ENCODE data around the gene NEIL3. TPM values are rescaled to one million over a fixed set of nuclear protein-coding genes. Genes with fewer than 3 reads are reported as not detected.

NEIL3 gene
- total RNA-seq, 1 donor from 2014 or later: not detected

DNA sequence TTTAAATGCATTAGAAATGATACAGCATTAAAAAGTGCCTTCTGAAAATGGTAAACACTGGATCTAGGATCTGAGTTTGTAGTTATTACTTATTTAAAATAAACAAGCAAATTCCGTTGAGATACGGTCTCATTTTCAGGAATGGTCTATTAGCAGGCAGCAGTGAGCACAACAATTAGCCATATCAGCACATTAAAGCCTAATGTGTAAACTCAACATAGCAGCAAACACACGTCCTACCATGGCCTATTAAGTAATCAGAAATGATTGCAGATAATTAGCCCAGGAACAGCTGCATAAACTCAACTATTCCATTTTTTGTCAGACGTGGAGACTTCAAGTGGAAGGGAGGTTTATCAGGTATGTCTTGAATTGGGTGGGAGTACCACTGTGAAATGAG lies 61.8 kb downstream of the NEIL3 start:
- no peak for DNase-seq (ENCODE audit: low spot score)

DNA sequence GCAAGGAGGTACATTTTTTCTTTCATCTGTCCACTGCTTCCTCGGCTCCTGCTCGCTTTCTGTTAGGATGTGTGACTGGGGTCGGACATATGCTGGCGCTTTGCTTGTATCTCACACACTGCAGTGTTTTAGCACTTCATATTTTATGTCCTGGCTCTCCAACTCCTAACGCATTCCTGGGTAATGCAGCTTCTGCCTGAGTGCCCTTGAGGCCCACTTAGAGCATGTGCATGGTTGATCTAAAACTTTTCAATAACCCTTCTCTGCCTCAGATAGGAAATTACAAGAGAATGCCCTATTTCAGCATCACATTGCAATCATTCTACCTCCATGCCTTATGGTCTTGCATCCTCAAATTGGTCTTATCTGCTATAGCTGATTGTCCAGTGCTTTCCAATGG lies 65.3 kb downstream of the NEIL3 start:
- no peak for DNase-seq (ENCODE audit: low spot score)

DNA sequence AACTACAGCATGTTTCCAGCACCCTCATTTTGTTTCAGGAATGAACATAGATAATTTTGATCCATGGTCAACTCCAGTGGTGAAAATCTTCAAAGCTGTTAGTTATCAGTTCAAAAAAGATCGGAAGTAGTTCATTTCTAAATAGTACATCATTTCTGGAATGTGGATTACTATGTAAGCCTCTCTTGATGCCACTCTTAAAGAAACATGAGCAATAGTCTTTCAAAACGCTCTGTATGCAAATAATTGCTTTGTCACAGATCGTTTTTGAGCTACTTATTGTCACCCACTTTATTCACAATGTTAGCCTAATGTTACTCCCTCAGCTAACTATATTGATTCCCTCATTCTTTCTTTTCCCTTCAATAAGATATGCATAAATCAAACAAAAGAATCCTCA lies 65.7 kb downstream of the NEIL3 start:
- no peak for DNase-seq (ENCODE audit: low spot score)

DNA sequence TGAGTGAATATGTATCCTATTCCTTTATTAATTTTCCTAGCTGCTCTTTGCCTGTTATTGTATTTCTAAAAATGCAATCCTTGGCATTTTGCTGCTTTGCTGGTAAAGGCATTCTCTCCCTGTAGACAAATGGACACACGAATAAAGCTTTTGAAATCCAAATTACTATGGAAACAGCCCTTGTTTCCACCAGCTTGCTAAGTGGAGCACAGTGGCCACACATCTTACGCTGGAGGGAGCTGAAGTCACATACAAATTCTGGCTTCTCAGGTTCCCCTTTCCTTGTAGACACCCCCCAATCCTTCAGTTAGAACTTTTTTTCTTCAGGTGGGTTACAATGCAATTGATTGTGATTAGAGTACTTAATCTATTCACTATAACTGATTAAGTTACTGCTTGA lies 66.3 kb downstream of the NEIL3 start:
- DNase-seq (ENCODE audit: low spot score): no peak

DNA sequence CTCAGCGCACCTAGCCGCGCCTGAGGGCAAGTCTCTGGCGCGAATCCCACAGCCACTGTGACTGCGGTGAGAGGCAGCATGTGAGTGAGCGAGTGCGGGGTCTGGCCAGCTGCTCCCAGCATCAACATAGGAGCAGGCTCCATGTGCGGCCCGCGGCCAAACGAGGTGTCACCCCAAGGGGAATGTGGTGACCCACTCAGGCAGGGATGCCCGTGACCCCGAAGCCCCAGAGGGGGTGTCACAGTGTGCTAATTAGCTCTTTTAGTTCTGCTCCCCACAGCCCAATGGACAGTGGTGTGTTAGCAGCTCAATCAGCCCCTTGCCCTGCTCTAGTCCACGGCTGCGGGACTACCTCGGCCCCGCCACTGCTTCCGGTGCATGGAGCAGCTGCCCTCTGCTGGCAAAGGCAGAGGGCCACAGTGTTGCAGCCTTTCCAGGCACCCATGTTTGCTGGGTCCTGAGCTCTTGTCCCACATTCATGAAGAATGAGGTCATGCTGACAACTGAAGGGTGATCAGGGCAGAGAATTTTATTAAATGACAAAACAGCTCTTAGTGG lies 71.1 kb downstream of the NEIL3 start:
- no peak for DNase-seq (ENCODE audit: low spot score)

DNA sequence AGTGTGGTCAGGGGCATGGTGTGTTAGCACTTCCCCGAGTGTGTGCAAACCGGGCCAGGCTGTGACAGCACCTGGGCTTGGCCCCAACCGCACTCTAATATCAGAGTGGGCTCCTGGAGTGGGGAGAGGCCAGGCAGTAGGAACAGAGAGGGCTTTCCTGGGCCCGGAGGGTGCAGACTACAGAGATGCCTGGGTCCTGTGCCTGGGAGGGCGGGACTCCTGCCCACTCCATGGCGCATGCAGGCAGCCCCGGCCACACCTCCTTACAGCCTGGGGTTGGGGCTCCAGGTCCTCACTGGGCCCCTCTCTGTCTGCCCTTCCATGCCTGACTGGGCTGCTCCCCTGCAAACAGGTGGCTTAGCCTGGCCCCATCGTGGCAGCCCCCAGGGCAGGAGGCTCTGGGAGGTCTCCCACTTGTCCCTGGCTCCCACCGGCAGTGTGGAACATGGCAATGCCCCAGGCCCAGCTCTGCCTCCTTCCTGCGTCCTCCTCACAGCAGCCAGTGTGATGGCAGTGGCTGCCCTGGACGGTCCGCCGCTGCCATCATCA lies 72.2 kb downstream of the NEIL3 start:
- no peak for DNase-seq (ENCODE audit: low spot score)

DNA sequence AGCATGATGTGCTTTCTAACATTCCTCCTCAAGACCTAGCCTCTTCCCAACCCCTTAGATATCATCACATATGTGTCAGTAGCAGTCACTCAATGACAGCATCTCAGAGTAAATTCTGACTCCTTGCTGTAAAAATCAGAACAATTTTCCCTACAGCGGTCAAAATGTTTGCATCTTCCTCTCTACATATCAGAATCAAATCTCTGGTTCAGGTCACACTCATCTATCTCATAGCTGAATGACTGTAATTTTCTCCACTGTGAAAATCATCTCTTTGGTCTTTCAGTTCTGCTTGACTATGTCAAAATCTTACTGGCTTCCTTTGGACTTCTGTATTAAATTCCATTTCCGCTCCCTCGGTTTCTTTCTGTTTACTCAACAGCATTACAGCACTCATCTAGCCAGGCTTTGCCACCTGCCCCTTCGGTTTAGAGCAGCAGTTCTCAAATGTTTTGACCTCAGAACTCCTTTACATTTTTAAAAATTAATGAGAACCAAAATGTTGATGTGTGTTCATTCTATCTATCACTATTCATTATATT lies 75.3 kb downstream of the NEIL3 start:
- no peak for DNase-seq (ENCODE audit: low spot score)

DNA sequence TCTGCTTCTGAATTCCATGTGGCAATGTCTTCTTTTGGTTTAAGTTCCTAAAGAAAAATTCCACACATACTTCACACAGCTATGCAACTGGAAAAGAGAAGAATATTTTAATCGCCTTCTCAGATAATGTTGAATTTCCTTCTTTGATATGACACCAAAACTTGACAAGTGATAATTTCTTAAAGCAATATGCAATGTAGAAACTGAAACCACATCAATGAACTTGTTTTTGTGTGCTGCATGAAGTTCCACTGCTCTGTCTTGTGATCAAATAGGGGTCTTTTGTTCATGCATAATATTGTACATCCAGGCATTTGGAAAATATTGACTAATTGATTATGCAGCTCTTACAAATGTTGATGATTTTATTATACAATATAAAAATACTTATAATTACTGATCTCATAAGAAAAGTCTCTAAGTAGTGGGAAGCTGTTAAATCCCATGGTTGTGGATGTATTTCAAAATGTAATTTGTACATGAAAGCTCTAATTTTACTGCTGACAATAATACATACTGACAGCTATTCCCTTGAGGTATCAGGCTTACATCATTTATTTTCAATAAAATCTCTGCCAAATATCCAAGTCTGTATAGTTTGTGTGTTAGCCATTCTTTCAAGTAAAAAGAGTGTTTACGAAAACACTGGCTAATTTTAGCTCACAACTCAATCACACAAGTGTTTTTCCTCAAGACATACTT lies 76.1 kb downstream of the NEIL3 start:
- no peak for DNase-seq (ENCODE audit: low spot score)

DNA sequence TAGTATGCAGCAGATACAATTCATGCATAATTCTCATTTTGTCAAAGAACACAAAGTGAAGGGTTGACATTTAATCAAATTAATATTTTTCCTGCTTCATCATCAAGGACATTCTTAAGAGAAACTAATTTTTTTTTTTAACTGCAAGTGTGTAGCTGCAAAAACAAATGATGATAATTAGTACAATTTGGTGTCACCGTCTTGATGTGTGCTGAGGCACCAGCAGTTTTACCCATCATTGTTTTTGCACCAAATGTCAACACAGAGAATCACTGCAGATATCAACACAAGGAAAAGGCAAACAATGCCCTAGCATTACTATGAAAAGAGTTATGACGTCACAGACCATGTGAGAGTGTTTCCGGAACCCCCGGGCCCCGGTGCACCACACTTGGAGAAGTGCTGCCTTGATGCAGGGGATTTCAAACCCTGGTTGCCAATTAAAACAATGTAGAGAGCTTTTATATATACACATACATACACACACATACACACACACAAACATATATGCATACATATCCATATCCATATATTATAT lies 76.7 kb downstream of the NEIL3 start:
- DNase-seq (ENCODE audit: low spot score): no peak

DNA sequence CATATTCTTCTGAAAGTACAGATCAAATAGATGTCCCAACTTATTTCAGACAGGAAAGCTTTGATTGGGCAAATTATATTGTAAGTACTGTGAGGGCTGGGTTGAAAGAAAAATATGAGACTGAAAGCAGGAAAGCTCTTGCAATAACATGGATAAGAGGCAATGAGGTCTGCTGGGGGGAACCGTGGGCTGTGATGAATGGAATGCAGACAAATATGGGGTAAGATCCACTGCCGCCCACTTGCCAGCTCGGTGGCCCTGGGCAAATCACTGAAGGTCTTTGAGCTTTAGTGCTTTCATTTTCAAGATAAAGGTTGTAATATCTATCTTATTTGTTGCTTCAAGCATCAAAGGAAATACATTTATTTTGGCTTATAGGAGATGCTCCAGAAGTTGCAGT lies 81.6 kb downstream of the NEIL3 start:
- DNase-seq (ENCODE audit: low spot score): no peak

DNA sequence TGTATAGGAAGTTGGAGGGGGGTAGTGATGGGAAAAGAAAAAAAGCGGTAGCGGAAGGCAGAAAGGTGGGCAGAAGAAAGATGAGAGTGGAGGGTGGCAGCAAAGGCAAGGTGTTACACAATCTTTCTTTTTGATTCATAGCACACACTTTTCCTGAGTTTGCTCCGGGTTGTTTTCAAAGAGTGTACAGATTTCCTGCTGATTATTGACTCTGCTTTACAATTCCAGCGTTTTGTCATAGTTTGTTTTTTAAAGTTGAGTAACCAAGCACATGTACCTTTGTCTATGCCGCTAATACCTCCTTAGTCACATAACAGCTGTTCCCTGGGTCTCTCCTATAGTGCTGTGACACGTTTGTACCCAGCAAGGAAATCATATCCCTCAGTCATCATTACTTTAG lies 82.3 kb downstream of the NEIL3 start:
- no peak for DNase-seq (ENCODE audit: low spot score)

DNA sequence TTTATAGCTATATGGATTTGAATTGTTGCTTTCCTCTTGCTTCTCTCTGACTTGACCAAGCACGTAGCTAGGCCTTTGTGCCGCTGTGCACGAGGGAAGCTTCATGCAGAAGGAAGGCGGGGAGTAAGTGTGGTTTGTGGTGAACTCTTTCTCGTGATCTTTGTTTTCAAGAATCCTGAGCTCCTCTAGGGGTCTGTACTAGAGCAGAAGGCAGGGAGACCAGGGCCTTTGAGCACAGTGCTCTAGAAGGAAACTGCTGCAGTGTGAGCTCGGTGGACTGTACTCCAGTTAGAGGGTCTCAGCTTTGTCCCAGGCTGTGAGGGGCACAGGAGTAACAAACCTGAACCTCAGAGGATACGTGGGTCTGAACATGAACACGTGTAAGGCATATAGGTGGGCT lies 83.6 kb downstream of the NEIL3 start:
- DNase-seq (ENCODE audit: low spot score): no peak

DNA sequence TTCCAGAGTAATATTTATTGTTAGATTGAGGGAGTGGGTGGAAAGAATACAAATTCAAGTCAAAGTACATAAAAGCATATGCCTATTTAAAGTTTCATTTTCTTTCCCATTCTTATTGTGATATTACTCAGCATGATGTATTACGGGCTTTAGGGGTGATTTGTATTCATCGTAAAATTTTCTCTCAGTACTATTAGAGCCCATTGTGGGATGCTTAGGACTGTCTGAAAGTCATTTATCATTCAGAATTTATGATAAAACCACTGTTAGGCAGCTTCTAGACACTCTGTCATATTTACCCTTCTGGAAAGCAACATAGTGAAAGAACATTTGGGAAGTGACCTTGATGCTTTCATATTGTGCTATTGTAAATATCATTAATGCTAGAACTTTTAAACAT lies 86.7 kb downstream of the NEIL3 start:
- DNase-seq (ENCODE audit: low spot score): no peak

DNA sequence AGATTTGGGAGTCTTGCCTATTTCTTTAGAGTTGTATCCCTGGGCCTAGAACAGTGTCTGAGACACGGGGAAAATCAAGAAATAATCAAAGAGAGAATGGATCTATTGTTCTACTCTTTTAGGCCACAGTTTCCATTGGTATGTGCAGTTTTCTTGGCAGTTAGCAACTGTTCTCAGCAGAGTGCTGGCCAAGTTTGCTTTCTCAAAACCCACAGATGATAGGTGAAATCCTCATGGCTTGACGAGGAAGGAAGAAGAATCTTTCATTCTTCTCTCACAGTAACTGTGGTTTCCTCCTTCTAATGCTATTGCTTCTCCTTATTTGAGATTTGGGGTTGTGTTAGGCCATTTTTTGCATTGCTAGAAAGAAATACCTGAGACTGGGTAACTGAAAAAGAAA lies 90.4 kb downstream of the NEIL3 start:
- no peak for DNase-seq (ENCODE audit: low spot score)

DNA sequence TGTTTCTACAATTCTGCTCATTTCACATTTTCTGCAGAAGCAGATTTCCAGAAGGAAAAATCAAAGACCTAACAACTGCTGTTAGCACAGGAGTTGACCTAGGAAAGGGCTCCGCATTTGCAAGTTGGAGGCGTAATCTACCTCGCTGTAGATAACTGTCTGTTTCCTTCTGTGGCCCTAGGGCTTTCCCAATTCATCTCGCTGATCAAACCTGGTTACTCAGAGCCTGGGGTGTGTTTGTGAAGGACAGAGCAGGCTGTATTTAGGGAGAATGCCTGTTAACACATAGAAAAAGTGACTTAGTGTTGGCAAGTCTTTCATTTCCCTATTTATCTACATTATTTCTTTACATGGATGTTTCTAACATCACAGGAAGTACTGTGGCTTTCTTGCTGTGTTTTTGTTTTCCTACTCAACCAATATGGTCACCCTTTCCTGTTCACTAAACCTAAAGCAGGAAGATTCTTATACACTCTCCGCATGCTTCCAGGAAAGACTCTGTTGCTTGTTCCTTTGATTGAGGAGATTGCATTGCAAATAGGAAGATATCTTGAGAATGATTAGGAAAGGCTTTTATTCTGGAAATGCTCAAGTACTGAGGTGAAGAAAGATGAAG lies 92.1 kb downstream of the NEIL3 start:
- no peak for DNase-seq (ENCODE audit: low spot score)

DNA sequence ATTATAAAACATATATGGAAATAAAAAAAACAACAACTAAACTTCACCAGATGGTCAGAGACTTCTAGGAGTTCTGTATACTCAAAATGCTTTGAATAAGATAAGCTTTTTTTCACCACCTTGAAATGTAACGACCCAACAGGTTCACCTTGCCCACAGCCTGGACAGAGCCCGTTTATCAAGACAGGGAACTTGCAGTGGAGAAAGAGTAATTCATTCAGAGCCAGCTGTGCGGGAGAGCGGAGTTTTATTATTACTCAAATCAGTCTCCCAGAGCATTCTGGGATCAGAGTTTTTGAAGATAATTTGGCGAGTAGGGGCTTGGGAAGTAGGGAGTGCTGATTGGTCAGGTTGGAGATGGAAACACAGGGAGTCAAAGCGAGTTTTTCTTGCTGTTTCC lies 94.1 kb downstream of the NEIL3 start:
- DNase-seq (ENCODE audit: low spot score): no peak

DNA sequence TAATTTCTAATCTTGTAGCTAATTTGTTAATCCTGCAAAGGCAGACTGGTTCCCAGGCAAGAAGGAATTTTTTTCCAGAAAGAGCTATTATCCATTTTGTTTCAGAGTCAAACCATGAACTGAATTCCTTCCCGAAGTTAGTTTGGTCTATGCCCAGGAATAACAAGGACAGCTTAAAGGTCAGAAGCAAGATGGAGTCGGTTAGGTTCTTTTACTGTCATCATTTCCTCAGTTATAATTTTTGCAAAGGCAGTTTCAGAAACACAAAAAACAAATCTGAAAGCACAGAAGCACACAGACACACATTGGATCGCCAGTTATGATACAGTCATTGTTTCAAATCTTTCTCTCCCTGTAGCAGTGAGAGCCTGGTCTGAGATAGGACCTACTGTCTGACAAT lies 94.7 kb downstream of the NEIL3 start:
- no peak for DNase-seq (ENCODE audit: low spot score)

DNA sequence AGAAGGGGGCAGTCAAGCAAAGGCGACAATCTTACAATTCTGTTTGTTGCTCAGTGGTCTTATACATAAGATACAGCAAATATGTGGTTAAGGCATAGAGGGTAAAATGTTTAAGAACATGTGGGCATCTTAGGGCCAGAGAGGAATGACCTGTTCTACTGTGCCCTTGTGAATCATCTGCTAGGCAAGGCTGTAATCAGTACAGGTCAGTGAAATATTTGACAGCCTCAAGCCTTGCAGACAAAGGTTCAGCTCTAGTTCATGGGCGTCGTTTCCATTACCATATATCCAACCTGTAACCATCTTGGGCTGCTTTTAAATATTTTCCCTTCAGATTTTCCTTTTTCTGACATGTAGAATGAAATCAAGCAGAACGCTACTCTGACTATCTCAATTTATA lies 95.3 kb downstream of the NEIL3 start:
- DNase-seq (ENCODE audit: low spot score): no peak

DNA sequence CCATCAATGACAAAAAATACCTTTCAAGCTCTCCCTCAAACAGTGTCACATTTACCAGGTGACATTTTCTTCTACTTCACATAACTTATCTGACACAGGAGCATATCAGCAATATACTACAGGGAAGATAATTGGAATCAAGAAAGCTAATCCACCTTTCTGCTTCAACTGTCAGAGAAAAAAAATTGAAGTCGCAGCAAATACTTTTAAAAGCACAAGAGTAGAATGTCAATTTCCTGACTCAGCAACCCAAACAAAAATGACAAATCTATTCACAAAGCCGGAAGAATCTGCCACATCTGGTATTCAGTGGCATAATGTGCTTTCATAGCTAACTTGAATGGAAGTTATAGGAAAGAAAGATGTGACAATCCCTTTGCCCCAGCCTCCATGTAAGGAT lies 95.8 kb downstream of the NEIL3 start:
- no peak for DNase-seq (ENCODE audit: low spot score)

DNA sequence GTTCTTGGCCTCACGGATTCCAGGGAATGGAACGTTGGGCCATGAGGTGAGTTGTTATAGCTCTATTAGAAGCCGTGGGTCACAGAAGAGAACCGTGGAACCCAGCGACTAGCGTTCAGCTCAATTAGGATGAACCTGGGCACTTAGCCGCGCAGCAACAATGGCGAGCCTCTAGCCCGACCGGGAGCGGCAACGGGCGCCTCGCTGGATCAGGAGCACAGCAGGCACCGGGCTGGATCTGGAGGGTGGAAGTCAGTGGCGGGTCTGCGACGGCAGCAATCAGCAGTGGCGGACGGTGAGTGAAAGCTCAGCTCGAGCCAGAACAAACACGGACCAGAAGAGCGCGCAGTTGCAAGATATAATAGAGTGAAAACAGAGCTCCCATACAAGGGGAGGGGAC lies 98.3 kb downstream of the NEIL3 start:
- no peak for DNase-seq (ENCODE audit: low spot score)

DNA sequence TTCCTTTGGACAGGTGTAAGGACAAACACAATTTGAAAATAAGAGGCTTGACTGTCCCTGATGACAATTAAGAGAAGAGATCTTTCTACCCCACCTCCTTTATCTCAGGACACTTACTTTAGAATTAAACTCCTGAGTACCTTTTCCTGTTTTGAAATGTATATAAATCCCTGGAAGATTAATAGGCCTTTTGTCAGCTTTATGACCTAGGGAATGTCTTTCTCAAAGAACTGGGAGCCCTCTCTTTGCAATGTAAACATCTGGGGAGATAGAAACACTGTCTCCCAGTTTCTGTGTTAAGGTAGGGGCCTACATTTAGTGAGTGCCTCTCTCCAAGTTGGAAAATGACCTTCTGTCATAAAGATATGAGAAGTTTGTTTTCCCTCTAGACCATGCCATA lies 100.9 kb downstream of the NEIL3 start:
- DNase-seq (ENCODE audit: low spot score): no peak

DNA sequence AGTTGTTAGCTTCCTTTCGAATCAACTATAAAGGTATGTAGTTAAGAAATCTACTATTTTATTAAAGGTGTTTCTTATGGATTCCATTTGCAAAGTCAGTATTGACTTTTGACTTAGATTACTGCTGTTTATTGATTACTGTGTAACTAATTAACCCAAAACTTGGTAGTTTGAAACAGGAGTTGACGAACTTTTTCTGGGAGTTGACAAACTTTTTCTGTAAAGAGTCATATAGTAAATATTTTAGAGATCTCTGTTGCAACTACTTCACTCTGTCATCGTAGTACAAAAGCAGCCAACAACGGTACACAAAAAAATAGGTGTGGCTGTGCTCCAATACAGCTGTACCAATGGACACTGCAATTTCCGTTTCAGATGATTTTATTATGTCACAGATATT lies 102.3 kb downstream of the NEIL3 start:
- no peak for DNase-seq (ENCODE audit: low spot score)
